ENCODE measurements around the gene BANF2. TPM values are rescaled to one million over a fixed set of nuclear protein-coding genes. Genes with fewer than 3 reads are reported as not detected.

The BANF2 gene
- total and polyA plus RNA-seq, 11 donors = not detected

DNA sequence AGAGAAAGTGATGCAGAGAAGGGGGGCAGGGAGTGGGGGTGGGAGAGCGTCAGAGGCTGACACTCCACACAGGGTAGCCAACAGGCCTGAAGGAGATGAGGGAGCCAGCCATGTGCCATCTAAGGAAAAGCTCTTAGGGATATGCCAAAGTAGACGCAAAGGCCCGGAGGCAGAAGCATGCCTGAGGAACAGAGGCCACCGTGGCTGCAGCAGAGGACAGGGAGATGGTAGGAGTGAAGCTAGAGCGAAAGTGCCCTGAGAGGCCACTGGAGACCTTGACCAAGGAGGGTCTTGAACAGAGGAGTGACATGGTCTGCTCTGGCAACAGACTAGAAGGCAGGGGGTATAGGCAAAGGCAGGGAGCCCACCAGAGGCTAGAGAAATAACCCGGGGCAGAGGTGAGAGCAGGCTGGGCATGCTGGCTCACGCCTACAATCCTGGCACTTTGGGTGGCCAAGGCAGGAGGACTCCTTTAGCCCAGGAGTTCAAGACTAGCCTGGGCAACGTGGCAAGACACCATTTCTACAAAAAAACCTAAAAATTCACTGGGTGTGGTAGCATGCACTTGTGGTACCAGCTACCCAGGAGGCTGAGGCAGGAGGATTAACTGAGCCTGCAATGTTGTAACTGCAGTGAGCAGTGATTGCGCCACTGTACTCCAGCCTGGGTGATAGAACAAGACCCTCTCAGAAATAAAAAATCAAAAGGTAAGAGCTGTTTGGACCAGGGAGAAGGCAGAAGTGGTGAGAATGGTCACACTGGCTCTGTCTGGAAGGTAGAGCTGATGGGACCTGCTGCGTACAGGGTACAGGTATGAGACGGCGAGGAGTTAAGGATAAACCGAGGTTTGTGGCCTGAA lies 24.0 kb upstream of the BANF2 start:
- Histone ChIP-seq H3K4me3 (no peak overlapping the region), H3K4me1 (peaks cover 0 to 77% (median 32%) of the 10 kb centered on the region in 12 donors), H3K27me3 (no peaks in the 10 kb centered on the region), H3K9me3 (no peaks in the 10 kb centered on the region), H3K36me3 (peaks cover 0 to 59% (median 20%) of the 10 kb centered on the region in 9 donors), H3K27ac (no peak overlapping the region)
- intact Hi-C loops (cut with DNase I) = loop anchor here in 1 of 10 donors (5.0 kb wide), 1 partner anchor 227 kb away; no protein-coding TSS in a partner anchor
- WGBS, 4 donors = 87 to 91% (median 88%) methylated on average over 13 of the region's 13 CpGs
- ATAC-seq = no peak
- TF ChIP-seq CTCF (IDR thresholded peaks at IDR 0.05) (no peak), POLR2A (IDR thresholded peaks at IDR 0.05) (no peak)
- peak in 1 of 5 donors; percentile 11 for DNase-seq

GRCh38 chr20:17676378-17676759 lies 23.4 kb upstream of the BANF2 start:
- no peak overlapping the region for H3K4me3 ChIP-seq
- ATAC-seq (no peak), DNase-seq (no peak)
- H3K27ac ChIP-seq = no peak overlapping the region
- H3K36me3 ChIP-seq = peaks cover 0 to 59% (median 20%) of the 10 kb centered on the region in 9 donors
- no peaks in the 10 kb centered on the region for H3K27me3 ChIP-seq
- TF ChIP-seq CTCF (IDR thresholded peaks at IDR 0.05) = no peak
- no peak for TF ChIP-seq POLR2A (IDR thresholded peaks at IDR 0.05)
- intact Hi-C loops (cut with DNase I) = loop anchor here in 1 of 10 donors (5.0 kb wide), 1 partner anchor 226 kb away; no protein-coding TSS in a partner anchor
- H3K9me3 ChIP-seq = no peaks in the 10 kb centered on the region
- WGBS, 4 donors = 75 to 86% (median 84%) methylated on average over 4 of the region's 4 CpGs
- H3K4me1 ChIP-seq = peaks cover 0 to 77% (median 32%) of the 10 kb centered on the region in 12 donors

DNA sequence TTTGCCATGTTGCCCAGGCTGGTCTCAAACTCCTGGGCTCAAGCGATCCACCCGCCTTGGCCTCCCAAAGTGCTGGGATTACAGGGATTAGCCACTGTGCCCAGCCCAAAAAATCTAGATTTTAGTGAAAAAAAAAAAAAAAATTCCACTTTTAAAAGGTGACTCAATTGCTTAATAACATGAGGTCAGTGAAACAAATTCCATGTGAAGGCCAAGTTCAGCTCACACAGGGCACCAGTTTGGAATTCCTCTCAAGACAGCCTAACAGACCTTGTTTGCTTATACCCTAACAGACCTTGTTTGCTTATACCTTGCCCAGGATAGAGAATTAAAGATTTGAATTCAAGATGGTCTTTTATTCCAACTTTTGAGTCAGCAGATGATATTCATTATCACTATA lies 22.8 kb upstream of the BANF2 start:
- no peak for ATAC-seq

More for the DNA sequence above, 22.8 kb upstream of the BANF2 start:
- Histone ChIP-seq H3K27me3 (no peaks in the 10 kb centered on the region), H3K4me3 (no peak overlapping the region), H3K36me3 (peaks cover 0 to 59% (median 20%) of the 10 kb centered on the region in 9 donors), H3K9me3 (no peaks in the 10 kb centered on the region), H3K4me1 (peaks cover 0 to 77% (median 32%) of the 10 kb centered on the region in 12 donors), H3K27ac (no peak overlapping the region)
- 94 to 100% (median 97%) methylated on average over 2 of the region's 2 CpGs for WGBS, 4 donors
- DNase-seq = no peak
- no peak for TF ChIP-seq CTCF (IDR thresholded peaks at IDR 0.05)
- no peak for TF ChIP-seq POLR2A (IDR thresholded peaks at IDR 0.05)
- intact Hi-C loops (cut with DNase I) = loop anchor here in 1 of 10 donors (5.0 kb wide), 1 partner anchor 225 kb away; no protein-coding TSS in a partner anchor

Measured in heart left ventricle (tissue), 16 donors.